ENCODE measurements around the gene USF3. TPM values are rescaled to one million over a fixed set of nuclear protein-coding genes. Genes with fewer than 3 reads are reported as not detected.

Gene USF3
- total and polyA plus RNA-seq, 2 of the 4 experiments (the other 2 are of a cell fraction): 3.0 to 5.2 TPM

- Histone ChIP-seq H3K4me1 (ENCODE audit: control insufficient read depth, insufficient read depth, low read length) (peaks cover 2% of the 10 kb centered on the region; the same call in 1 of the 2 replicates), H2AK9ac (replicated peaks; ENCODE audit: low read depth, low read length, poor library complexity) (no peak overlapping the region), H2BK15ac (ENCODE audit: low read depth, low read length) (no peak overlapping the region), H2BK20ac (ENCODE audit: low read depth, low read length) (no peak overlapping the region), H3K4me3 (ENCODE audit: insufficient read depth, low read depth, low read length) (no peak overlapping the region), H2BK120ac (ENCODE audit: low read depth, low read length) (no peak overlapping the region), H3K14ac (replicated peaks; ENCODE audit: low read depth, low read length) (no peak overlapping the region), H4K5ac (ENCODE audit: low read depth, low read length) (no peak overlapping the region), H3K9me1 (ENCODE audit: insufficient read depth, low read length) (no peaks in the 10 kb centered on the region), H4K20me1 (ENCODE audit: insufficient read depth, low read length) (no peaks in the 10 kb centered on the region), H3K56ac (ENCODE audit: extremely low read depth, insufficient read depth, low read length) (no peak overlapping the region), H3K9ac (ENCODE audit: low read depth, low read length) (no peak overlapping the region), H3K4me2 (ENCODE audit: low read depth, low read length) (peak overlapping the region; percentile 85), H3K79me1 (ENCODE audit: low read depth in 1 of 2, low read length in 2 of 2) (no peaks in the 10 kb centered on the region), H2AFZ (replicated peaks; ENCODE audit: low read length, poor library complexity) (no peak overlapping the region), H2BK5ac (ENCODE audit: low read depth, low read length, poor library complexity, severe bottlenecking) (no peak overlapping the region), H3K18ac (ENCODE audit: low read depth, low read length) (no peak overlapping the region), H3K4ac (ENCODE audit: low read depth, low read length) (no peak overlapping the region), H3K36me3 (ENCODE audit: control insufficient read depth, insufficient read depth, low read length) (no peaks in the 10 kb centered on the region), H4K8ac (ENCODE audit: low read depth in 2 of 2, low read length in 2 of 2) (no peak overlapping the region), H3K23ac (ENCODE audit: low read depth, low read length) (no peak overlapping the region), H4K91ac (ENCODE audit: insufficient read depth, low read depth, low read length) (no peak overlapping the region), H3K9me3 (ENCODE audit: control insufficient read depth, insufficient read depth, low read length) (no peaks in the 10 kb centered on the region), H3K27ac (ENCODE audit: insufficient read depth, low read length) (no peak overlapping the region), H3K27me3 (ENCODE audit: control insufficient read depth, insufficient read depth, low read length) (peaks cover 13% of the 10 kb centered on the region), H2AK5ac (ENCODE audit: low read depth, low read length) (no peak overlapping the region)
- ChIA-PET CTCF (interaction anchor here (0.7 to 1.4 kb wide), 7 partner anchors 9 to 133 kb away, joined by 3 to 8 read pairs (median 3); no protein-coding TSS in a partner anchor), POLR2A (ENCODE audit: unreplicated experiment) (no interaction called here)
- intact Hi-C loops (cut with micrococcal nuclease) (loop anchor here (1.0 to 10.0 kb wide), 4 partner anchors 131 to 982 kb away; partner anchors contain the start of gene CCDC80), dilution Hi-C loops (cut with HindIII; ENCODE audit: low sequenced_read_pairs, unreplicated experiment) (no loop called here), in situ Hi-C loops (cut with MboI; ENCODE audit: low sequenced_read_pairs) (loop anchor here (10.0 kb wide), 1 partner anchor 572 kb away; no protein-coding TSS in a partner anchor)
- ATAC-seq (ENCODE audit: low read depth) (peak; percentile 93), DNase-seq (peak; percentile 58)
- WGBS, 2 experiments (ENCODE audit: extremely low coverage in 2 of 2, insufficient read length in 1 of 2): no CpG with 5 or more reads among the region's 10 CpGs
- no TSS peak for BruUV-seq (replicated peaks)
- TF ChIP-seq, protein P1, sequence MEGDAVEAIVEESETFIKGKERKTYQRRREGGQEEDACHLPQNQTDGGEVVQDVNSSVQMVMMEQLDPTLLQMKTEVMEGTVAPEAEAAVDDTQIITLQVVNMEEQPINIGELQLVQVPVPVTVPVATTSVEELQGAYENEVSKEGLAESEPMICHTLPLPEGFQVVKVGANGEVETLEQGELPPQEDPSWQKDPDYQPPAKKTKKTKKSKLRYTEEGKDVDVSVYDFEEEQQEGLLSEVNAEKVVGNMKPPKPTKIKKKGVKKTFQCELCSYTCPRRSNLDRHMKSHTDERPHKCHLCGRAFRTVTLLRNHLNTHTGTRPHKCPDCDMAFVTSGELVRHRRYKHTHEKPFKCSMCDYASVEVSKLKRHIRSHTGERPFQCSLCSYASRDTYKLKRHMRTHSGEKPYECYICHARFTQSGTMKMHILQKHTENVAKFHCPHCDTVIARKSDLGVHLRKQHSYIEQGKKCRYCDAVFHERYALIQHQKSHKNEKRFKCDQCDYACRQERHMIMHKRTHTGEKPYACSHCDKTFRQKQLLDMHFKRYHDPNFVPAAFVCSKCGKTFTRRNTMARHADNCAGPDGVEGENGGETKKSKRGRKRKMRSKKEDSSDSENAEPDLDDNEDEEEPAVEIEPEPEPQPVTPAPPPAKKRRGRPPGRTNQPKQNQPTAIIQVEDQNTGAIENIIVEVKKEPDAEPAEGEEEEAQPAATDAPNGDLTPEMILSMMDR (conservative IDR thresholded peaks at IDR 0.05; ENCODE audit: low read depth, low read length): peak; percentile 83
- TF ChIP-seq RAD21 (IDR thresholded peaks at IDR 0.05; ENCODE audit: low read length): peak; percentile 82
- TF ChIP-seq CEBPB (IDR thresholded peaks at IDR 0.05; ENCODE audit: low read depth, low read length): no peak
- TF ChIP-seq NFE2L2 (IDR thresholded peaks at IDR 0.05; ENCODE audit: low read depth, low read length): no peak
- TF ChIP-seq RCOR1 (IDR thresholded peaks at IDR 0.05; ENCODE audit: insufficient replicate concordance, low read length): no peak
- peak; percentile 68 for TF ChIP-seq SMC3 (IDR thresholded peaks at IDR 0.05; ENCODE audit: low read depth, low read length)
These were observed 69.7 kb downstream of the USF3 start for GRCh38 chr3:113626503-113627371.
